GM18868 (cell line): Measurements from ENCODE around the gene DUXA.
"Not testable (repeated sequence)": the region's sequence is repeated elsewhere in the genome, so short reads cannot be mapped to it uniquely, and the experiment has no call there.

Source experiments
- ATAC-seq: cut with Tn5 transposase; IDR thresholded peaks from one replicate; pipeline ENCODE4 v1.9.1; 2021; ENCODE audit warnings: mild to moderate bottlenecking, moderate library complexity; ENCODE audit not compliant: unreplicated experiment

The DUXA gene

GRCh38 chr19:57167385-57167784, at the start of gene DUXA:
DUXA (minus strand) TSS chr19:57167485; CDS start chr19:57167443, 42 bp downstream.
- no peak for ATAC-seq

GRCh38 chr19:57212109-57212508, 44.8 kb upstream of the DUXA start:
- ATAC-seq = no peak

- no peak for ATAC-seq
These were observed 43.1 kb upstream of the DUXA start for GRCh38 chr19:57210381-57210780.

- ATAC-seq = no peak
These were observed 34.9 kb upstream of the DUXA start for GRCh38 chr19:57202160-57202559.

GRCh38 chr19:57197874-57198273, 30.6 kb upstream of the DUXA start:
- not testable (repeated sequence) for ATAC-seq

GRCh38 chr19:57192993-57193392, 25.7 kb upstream of the DUXA start:
- ATAC-seq = no peak

- no peak for ATAC-seq
These were observed 24.8 kb upstream of the DUXA start for GRCh38 chr19:57192077-57192420.

GRCh38 chr19:57191141-57192076, 24.1 kb upstream of the DUXA start, which contains the start of gene ZNF264:
ZNF264 (plus strand) TSS chr19:57191500; CDS start chr19:57191914, 414 bp downstream.
- ATAC-seq = peak; percentile 99

- no peak for ATAC-seq
These were observed 23.0 kb upstream of the DUXA start for GRCh38 chr19:57190301-57190700.

- ATAC-seq = no peak
These were observed 4.3 kb upstream of the DUXA start for GRCh38 chr19:57171551-57172081.

- ATAC-seq = no peak
These were observed 1.4 kb downstream of the DUXA start for GRCh38 chr19:57165846-57166245.

- no peak for ATAC-seq
These were observed 5.2 kb downstream of the DUXA start for GRCh38 chr19:57161985-57162539.

- no peak for ATAC-seq
These were observed 14.4 kb downstream of the DUXA start for GRCh38 chr19:57152921-57153320.

GRCh38 chr19:57141699-57142098, 25.6 kb downstream of the DUXA start:
- ATAC-seq = no peak

- ATAC-seq = no peak
These were observed 31.5 kb downstream of the DUXA start for GRCh38 chr19:57135797-57136196.

GRCh38 chr19:57127403-57127802, 39.9 kb downstream of the DUXA start:
- not testable (repeated sequence) for ATAC-seq

- no peak for ATAC-seq
These were observed 43.4 kb downstream of the DUXA start for GRCh38 chr19:57123882-57124281.

GRCh38 chr19:57118848-57119247, 48.4 kb downstream of the DUXA start:
- no peak for ATAC-seq

GRCh38 chr19:57113501-57113900, 53.8 kb downstream of the DUXA start:
- not testable (repeated sequence) for ATAC-seq

- ATAC-seq = no peak
These were observed 56.0 kb downstream of the DUXA start for GRCh38 chr19:57111329-57111644.

- no peak for ATAC-seq
These were observed 56.5 kb downstream of the DUXA start for GRCh38 chr19:57110592-57111328.
